ENCODE measurements around the gene DNAI4.
"Not testable (repeated sequence)": the region's sequence is repeated elsewhere in the genome, so short reads cannot be mapped to it uniquely, and the experiment has no call there.

- not testable (repeated sequence) for TF ChIP-seq CTCF (conservative IDR thresholded peaks at IDR 0.05 in 1 of 2, IDR thresholded peaks at IDR 0.05 in 1 of 2; ENCODE audit: low read depth in 1 of 2, low read length in 2 of 2); EZH2 (IDR thresholded peaks at IDR 0.05; ENCODE audit: low read length, missing control alignments)
These were observed 138.9 kb downstream of the DNAI4 start for GRCh38 chr1:66785800-66786199.

Data from fibroblast of lung (primary cell).